Measurements from ENCODE around the gene BBOF1.

The BBOF1 gene

DNA sequence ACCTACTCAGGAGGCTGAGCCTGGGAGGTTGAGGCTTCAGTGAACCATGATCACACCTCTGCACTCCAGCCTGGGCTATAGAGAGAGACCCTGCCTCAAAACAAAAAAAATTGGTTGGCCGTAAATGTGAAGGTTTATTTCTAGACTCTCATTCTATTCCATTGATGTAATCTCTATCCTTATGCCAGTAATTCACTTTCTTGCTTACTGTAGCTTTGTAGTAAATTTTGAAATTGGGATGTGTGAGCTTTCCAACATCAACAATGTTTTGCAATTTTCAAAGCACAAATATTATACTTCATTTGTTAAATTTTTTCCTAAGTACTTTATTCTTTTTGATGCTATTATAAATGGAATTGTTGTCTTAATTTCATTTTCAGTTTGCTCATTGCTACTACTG, 90.2 kb downstream of the BBOF1 start:
- DNase-seq: no peak

DNA sequence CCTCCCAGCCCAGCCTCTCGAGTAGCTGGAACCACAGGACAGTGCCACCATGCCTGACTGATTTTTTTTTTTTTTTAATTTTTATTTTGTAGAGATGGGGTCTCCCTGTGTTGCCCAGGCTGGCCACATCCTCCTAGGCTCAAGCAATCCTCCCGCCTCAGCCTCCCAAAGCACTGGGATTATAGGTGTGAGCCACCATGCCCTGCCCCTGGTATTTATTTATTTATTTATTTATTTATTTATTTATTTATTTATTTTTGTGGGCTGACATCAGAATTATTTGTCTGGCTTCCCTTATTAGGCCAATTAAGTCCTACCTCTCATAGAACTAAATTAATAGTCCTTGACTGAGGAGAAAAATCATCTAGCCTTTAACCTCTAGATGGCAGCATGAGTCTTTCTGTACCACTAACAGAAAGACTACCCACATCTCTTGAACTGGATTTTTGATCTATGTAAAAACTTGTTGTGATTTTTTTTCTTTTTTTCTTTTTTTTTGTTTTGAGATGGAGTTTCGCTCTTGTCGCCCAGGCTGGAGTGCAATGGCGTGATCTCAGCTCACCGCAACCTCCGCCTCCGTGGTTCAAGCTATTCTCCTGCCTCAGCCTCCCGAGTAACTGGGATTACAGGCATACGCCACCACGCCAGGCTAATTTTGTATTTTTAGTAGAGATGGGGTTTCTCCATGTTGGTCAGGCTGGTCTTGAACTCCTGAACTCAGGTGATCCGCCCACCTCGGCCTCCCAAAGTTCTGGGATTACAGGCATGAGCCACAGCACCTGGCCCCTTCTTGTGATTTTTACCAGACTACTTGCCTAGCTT, 92.5 kb downstream of the BBOF1 start:
- peak; percentile 87 for DNase-seq

Measured in eye (tissue), 1 donor.